HAP-1 (cell line): Measurements from ENCODE around the gene UQCC2.

Source experiments
- DNase-seq, 2 experiments: peaks; one replicate each; pipeline ENCODE4 v3.0.0-alpha.2; 2016 to 2020; ENCODE audit warnings: low spot score in 2 of 2
- H3K27me3 ChIP-seq: fragments of 250-450 bp; sonication (Bioruptor Pico); 2 replicates; pipeline ENCODE4 v1.5.1; 2020; ENCODE audit warnings: low read depth, mild to moderate bottlenecking, moderate library complexity
- H3K36me3 ChIP-seq: fragments of 250-450 bp; sonication (Bioruptor Pico); replicated peaks from 2 replicates; pipeline ENCODE4 v1.5.1; 2020; ENCODE audit warnings: mild to moderate bottlenecking
- H3K4me1 ChIP-seq: fragments of 250-450 bp; sonication (Bioruptor Pico); 2 replicates; pipeline ENCODE4 v1.5.1; 2020; ENCODE audit warnings: mild to moderate bottlenecking
- H3K4me3 ChIP-seq: fragments of 250-450 bp; sonication (Bioruptor Pico); 2 replicates; pipeline ENCODE4 v1.5.1; 2020; ENCODE audit warnings: mild to moderate bottlenecking, moderate library complexity
- H3K9me3 ChIP-seq: fragments of 250-450 bp; sonication (Bioruptor Pico); 2 replicates; pipeline ENCODE4 v1.5.1; 2020; ENCODE audit warnings: mild to moderate bottlenecking, moderate library complexity
- in situ Hi-C: fragments of 300-500 bp; cut with MboI; formaldehyde crosslinking; loops from 3 replicates; pipeline ENCODE4 v1.14.3; 2020; ENCODE audit warnings: low sequenced_read_pairs, inconsistent platforms, mixed read lengths

Gene UQCC2

GRCh38 chr6:33654831-33655554, 56.5 kb downstream of the UQCC2 start:
- in situ Hi-C loops, result no loop called here
- Histone ChIP-seq H3K27me3 (no peaks in the 10 kb centered on the region), H3K4me1 (no peaks in the 10 kb centered on the region), H3K36me3 (peaks cover 23% of the 10 kb centered on the region), H3K4me3 (no peak overlapping the region), H3K9me3 (no peaks in the 10 kb centered on the region)
- no peak for DNase-seq

- Histone ChIP-seq H3K36me3 (peaks cover 28% of the 10 kb centered on the region), H3K27me3 (no peaks in the 10 kb centered on the region), H3K9me3 (no peaks in the 10 kb centered on the region), H3K4me3 (no peak overlapping the region), H3K4me1 (no peaks in the 10 kb centered on the region)
- DNase-seq, result no peak
- in situ Hi-C loops, result no loop called here
Observed at GRCh38 chr6:33652002-33652401, 59.5 kb downstream of the UQCC2 start.

- DNase-seq, result no peak
- no peaks in the 10 kb centered on the region for H3K4me1 ChIP-seq
- H3K27me3 ChIP-seq, result no peaks in the 10 kb centered on the region
- in situ Hi-C loops, result no loop called here
- no peaks in the 10 kb centered on the region for H3K9me3 ChIP-seq
- peaks cover 28% of the 10 kb centered on the region for H3K36me3 ChIP-seq
- no peak overlapping the region for H3K4me3 ChIP-seq
Observed at GRCh38 chr6:33651403-33651802, 60.1 kb downstream of the UQCC2 start.
